Measurements from ENCODE around the gene GUCA2B. TPM values are rescaled to one million over a fixed set of nuclear protein-coding genes. Genes with fewer than 3 reads are reported as not detected.

GUCA2B gene
- polyA plus RNA-seq, 1 donor: not detected

- no peak for DNase-seq (ENCODE audit: low read depth)
Observed at GRCh38 chr1:42165511-42166210, 12.5 kb downstream of the GUCA2B start.

- no peak for DNase-seq (ENCODE audit: low read depth)
Observed at GRCh38 chr1:42167611-42168390, 14.6 kb downstream of the GUCA2B start.

- no peak for DNase-seq (ENCODE audit: low read depth)
Observed at GRCh38 chr1:42168391-42168670, 15.1 kb downstream of the GUCA2B start.

GRCh38 chr1:42168763-42169162, 15.6 kb downstream of the GUCA2B start:
- DNase-seq (ENCODE audit: low read depth): no peak

- no peak for DNase-seq (ENCODE audit: low read depth)
Observed at GRCh38 chr1:42170779-42171621, 17.8 kb downstream of the GUCA2B start.

- no peak for DNase-seq (ENCODE audit: low read depth)
Observed at GRCh38 chr1:42171679-42172266, 18.6 kb downstream of the GUCA2B start.

GRCh38 chr1:42172381-42173133, 19.3 kb downstream of the GUCA2B start:
- DNase-seq (ENCODE audit: low read depth): no peak

GRCh38 chr1:42173155-42173933, 20.1 kb downstream of the GUCA2B start:
- DNase-seq (ENCODE audit: low read depth): no peak

GRCh38 chr1:42173961-42174735, 20.9 kb downstream of the GUCA2B start:
- DNase-seq (ENCODE audit: low read depth): no peak

GRCh38 chr1:42175314-42176054, 22.3 kb downstream of the GUCA2B start:
- no peak for DNase-seq (ENCODE audit: low read depth)

- no peak for DNase-seq (ENCODE audit: low read depth)
Observed at GRCh38 chr1:42176902-42177519, 23.8 kb downstream of the GUCA2B start.

- no peak for DNase-seq (ENCODE audit: low read depth)
Observed at GRCh38 chr1:42177541-42177981, 24.4 kb downstream of the GUCA2B start.

- no peak for DNase-seq (ENCODE audit: low read depth)
Observed at GRCh38 chr1:42178249-42178648, 25.0 kb downstream of the GUCA2B start.

GRCh38 chr1:42179275-42179674, 26.1 kb downstream of the GUCA2B start:
- DNase-seq (ENCODE audit: low read depth): no peak

- DNase-seq (ENCODE audit: low read depth): no peak
Observed at GRCh38 chr1:42179900-42180329, 26.7 kb downstream of the GUCA2B start.

- DNase-seq (ENCODE audit: low read depth): no peak
Observed at GRCh38 chr1:42181687-42182086, 28.5 kb downstream of the GUCA2B start.

GRCh38 chr1:42183210-42183956, 30.2 kb downstream of the GUCA2B start:
- DNase-seq (ENCODE audit: low read depth): no peak

GRCh38 chr1:42183957-42184268, 30.7 kb downstream of the GUCA2B start:
- DNase-seq (ENCODE audit: low read depth): no peak
